ENCODE measurements around the gene ARID1B.

DNA sequence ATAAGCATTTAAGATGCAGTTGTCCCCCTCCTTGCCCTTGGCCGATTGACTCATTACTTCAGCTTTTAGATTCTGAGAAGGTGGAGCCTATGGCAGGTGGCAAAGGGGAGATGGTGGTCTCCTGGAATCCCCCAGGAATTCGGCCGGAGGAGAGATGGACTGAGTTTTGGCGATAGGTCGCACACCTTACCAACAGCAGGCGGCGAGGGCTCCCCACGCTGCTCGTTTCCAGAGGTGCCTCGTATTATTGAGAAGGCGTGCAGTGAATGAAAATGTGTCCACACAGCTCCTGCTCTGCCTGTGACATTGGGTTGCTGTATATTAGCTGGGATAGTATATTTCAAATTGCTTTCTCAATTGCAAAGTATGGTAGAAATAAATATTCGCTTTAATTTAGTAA lies 224.5 kb downstream of the ARID1B start:
- TF ChIP-seq, protein P1, sequence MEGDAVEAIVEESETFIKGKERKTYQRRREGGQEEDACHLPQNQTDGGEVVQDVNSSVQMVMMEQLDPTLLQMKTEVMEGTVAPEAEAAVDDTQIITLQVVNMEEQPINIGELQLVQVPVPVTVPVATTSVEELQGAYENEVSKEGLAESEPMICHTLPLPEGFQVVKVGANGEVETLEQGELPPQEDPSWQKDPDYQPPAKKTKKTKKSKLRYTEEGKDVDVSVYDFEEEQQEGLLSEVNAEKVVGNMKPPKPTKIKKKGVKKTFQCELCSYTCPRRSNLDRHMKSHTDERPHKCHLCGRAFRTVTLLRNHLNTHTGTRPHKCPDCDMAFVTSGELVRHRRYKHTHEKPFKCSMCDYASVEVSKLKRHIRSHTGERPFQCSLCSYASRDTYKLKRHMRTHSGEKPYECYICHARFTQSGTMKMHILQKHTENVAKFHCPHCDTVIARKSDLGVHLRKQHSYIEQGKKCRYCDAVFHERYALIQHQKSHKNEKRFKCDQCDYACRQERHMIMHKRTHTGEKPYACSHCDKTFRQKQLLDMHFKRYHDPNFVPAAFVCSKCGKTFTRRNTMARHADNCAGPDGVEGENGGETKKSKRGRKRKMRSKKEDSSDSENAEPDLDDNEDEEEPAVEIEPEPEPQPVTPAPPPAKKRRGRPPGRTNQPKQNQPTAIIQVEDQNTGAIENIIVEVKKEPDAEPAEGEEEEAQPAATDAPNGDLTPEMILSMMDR (IDR thresholded peaks at IDR 0.05; ENCODE audit: insufficient read depth, low read length, poor library complexity, severe bottlenecking): no peak
- TF ChIP-seq EZH2phosphoT487 (conservative IDR thresholded peaks at IDR 0.05; ENCODE audit: low read length): no peak
